Activated CD8-positive, alpha-beta T cell treated with anti-CD3 and anti-CD28 coated beads for 36 hours (primary cell): ENCODE measurements around the gene CHST15. TPM values are rescaled to one million over a fixed set of nuclear protein-coding genes. Genes with fewer than 3 reads are reported as not detected.

Experiments
- ATAC-seq: fragments of 200-7000 bp; cut with Tn5 transposase; one replicate; pipeline ENCODE4 v1.10.0; 2021; ENCODE audit warnings: mild to moderate bottlenecking, moderate library complexity
- CTCF ChIA-PET: fragments of 350-600 bp; sonication (Branson Sonifier 250); formaldehyde crosslinking; loops from one replicate; lab custom pipeline; 2021; ENCODE audit warnings: antibody characterized with exemption; lab: Charles Lee
- POLR2A ChIA-PET: fragments of 350-600 bp; sonication (Branson Sonifier 250); formaldehyde crosslinking; loops from one replicate; lab custom pipeline; 2021; ENCODE audit warnings: antibody characterized with exemption; lab: Charles Lee
- DNase-seq: peaks from one replicate; pipeline ENCODE4 v3.0.0-alpha.2; 2020
- H3K27ac Mint-ChIP-seq: one replicate; pipeline ENCODE4 v1.8.0; 2021; ENCODE audit warnings: mild to moderate bottlenecking, mixed read lengths
- H3K27me3 Mint-ChIP-seq: one replicate; pipeline ENCODE4 v1.8.0; 2021; ENCODE audit warnings: mixed read lengths
- H3K36me3 Mint-ChIP-seq: one replicate; pipeline ENCODE4 v1.8.0; 2021; ENCODE audit warnings: low read depth, mixed read lengths
- H3K4me1 Mint-ChIP-seq: one replicate; pipeline ENCODE4 v1.8.0; 2021; ENCODE audit warnings: low read depth, mixed read lengths
- H3K4me3 Mint-ChIP-seq: one replicate; pipeline ENCODE4 v1.8.0; 2021; ENCODE audit warnings: mild to moderate bottlenecking, moderate library complexity, mixed read lengths
- H3K9me3 Mint-ChIP-seq: one replicate; pipeline ENCODE4 v1.8.0; 2021; ENCODE audit warnings: mixed read lengths
- intact Hi-C: fragments of 100-400 bp; cut with micrococcal nuclease; formaldehyde crosslinking; loops from one replicate; pipeline ENCODE4 v1.10.0; 2022
- total RNA-seq, 2 experiments: library from RNA; stranded (reverse); gene quantifications; one replicate each; pipeline ENCODE4 v1.2.3, GENCODE V29; 2021
- TF ChIP-seq, protein P1 (sequence below): fragments of 200-600 bp; IDR thresholded peaks from one replicate; pipeline ENCODE4 v1.8.0; 2022; ENCODE audit warnings: antibody characterized with exemption, mild to moderate bottlenecking

The CHST15 gene
- total RNA-seq, 2 experiments from 2014 or later = 0.36 to 0.81 TPM

DNA sequence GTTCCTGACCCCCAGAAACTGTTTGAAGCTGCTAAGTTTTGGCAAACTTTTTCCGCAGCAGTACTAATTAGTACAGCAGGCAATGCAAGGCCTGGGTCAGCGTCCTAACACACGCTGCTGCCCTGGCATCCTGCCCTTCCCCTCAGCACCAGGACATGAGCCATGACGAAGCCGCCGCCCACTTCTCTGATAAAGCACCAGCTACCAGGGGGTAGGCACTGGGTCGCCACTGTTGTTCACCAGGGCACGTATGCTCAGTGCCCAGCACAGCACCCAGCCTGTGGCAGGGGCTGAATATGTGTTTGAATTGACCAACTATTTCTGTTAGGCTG lies 59.5 kb downstream of the CHST15 start:
- intact Hi-C loops = no loop called here
- CTCF ChIA-PET = interaction anchor here (1.0 kb wide), 1 partner anchor 39 kb away, joined by 4 read pairs; no protein-coding TSS in a partner anchor

DNA sequence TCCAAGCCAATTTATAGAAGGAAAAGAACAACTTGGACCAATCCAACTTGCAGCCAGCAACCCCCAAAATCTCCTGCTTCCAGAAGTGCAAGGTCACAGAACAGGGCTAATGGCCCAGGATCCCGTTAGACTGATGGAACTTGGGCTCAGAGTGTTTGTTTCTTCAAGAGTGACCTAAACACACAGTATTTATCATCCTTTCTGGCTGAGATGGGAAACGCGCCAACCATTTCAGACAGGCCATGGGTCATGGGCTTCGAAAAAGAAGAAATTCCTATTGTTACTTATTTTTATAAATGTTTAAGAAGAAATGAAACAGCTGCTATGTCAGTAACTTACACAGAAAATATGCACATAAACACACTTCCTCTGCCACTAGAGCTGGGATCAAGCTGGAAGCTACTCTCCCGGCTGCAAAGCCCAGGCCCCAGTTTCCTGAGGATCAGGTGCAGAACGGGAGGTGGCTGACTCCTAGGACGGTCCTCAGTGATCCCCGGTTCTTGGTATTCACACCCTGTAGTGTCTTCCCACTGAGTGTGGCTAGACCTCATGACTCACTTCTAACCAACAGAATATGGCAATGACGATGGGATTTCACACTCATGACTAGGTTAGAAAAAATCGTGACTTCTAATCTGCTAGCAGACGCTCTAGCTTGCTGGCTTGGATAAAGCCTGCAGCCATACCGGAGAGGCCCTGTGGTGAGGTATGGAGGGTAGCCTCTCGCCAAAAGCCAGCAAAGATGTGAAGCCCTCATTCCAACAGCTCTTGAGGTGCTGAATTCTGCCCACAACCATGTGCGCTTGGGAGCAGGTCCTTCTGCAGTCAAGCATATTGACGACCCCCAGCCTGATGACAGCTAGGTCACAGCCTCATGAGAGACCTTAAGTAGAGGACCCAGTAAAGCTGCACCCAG lies 60.2 kb downstream of the CHST15 start:
- Mint-ChIP-seq H3K4me1 (peaks cover 11% of the 10 kb centered on the region), H3K27ac (no peak overlapping the region), H3K27me3 (peaks cover 2% of the 10 kb centered on the region), H3K36me3 (no peaks in the 10 kb centered on the region), H3K9me3 (no peaks in the 10 kb centered on the region), H3K4me3 (no peak overlapping the region)
- DNase-seq = no peak
- TF ChIP-seq, protein P1, sequence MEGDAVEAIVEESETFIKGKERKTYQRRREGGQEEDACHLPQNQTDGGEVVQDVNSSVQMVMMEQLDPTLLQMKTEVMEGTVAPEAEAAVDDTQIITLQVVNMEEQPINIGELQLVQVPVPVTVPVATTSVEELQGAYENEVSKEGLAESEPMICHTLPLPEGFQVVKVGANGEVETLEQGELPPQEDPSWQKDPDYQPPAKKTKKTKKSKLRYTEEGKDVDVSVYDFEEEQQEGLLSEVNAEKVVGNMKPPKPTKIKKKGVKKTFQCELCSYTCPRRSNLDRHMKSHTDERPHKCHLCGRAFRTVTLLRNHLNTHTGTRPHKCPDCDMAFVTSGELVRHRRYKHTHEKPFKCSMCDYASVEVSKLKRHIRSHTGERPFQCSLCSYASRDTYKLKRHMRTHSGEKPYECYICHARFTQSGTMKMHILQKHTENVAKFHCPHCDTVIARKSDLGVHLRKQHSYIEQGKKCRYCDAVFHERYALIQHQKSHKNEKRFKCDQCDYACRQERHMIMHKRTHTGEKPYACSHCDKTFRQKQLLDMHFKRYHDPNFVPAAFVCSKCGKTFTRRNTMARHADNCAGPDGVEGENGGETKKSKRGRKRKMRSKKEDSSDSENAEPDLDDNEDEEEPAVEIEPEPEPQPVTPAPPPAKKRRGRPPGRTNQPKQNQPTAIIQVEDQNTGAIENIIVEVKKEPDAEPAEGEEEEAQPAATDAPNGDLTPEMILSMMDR = no peak
- intact Hi-C loops = no loop called here
- ATAC-seq = no peak
- CTCF ChIA-PET = interaction anchor here (1.0 kb wide), 1 partner anchor 38 kb away, joined by 4 read pairs; no protein-coding TSS in a partner anchor
- POLR2A ChIA-PET = no interaction called here

More for the DNA sequence above, 59.5 kb downstream of the CHST15 start:
- Mint-ChIP-seq H3K36me3 (no peaks in the 10 kb centered on the region), H3K27me3 (peaks cover 2% of the 10 kb centered on the region), H3K27ac (no peak overlapping the region), H3K4me3 (no peak overlapping the region), H3K9me3 (no peaks in the 10 kb centered on the region), H3K4me1 (peaks cover 11% of the 10 kb centered on the region)
- ATAC-seq (no peak), DNase-seq (no peak)
- POLR2A ChIA-PET = no interaction called here
- TF ChIP-seq, protein P1 = no peak

DNA sequence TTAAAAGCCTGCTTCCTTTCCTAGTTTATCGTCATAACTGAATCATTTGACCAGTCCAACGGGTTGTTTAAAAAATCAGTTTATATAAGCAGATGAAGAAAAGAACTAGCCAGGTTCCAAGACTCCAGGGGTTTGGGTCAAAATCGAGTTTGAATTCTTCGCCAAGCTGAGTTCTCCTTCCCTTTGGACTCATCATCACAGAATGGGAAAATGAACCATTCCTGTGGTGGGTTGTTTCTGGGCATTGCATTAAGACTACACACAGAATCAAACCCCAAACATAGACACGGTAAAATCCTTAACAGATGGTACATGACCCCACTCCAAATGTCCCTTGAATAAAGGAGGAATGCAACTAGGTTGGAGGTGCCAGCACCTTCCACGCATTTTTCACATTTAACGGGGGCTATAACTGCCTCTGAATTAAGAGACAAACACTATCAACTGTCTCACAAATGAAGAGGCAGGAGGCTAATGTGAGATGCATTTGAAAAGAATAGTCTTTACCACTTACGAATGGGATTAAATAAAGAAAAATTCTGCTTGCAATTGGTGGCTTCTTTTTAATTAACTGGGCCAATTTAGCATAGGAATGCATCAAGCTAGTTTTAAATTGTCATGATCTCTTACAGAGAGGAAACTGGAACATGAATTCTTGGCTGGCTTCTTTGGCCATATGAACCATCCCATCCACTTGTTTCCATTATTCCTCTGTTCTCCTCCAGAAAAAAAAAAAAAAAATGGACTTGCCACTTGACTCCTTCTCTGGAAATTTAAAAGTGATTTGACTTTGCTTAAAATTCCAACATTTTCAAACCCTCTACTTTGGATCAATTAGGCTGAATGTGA lies 61.1 kb downstream of the CHST15 start:
- peaks cover 2% of the 10 kb centered on the region for H3K27me3 Mint-ChIP-seq
- H3K36me3 Mint-ChIP-seq = no peaks in the 10 kb centered on the region
- intact Hi-C loops = no loop called here
- H3K9me3 Mint-ChIP-seq = no peaks in the 10 kb centered on the region
- peaks cover 11% of the 10 kb centered on the region for H3K4me1 Mint-ChIP-seq
- ChIA-PET CTCF (no interaction called here), POLR2A (no interaction called here)
- no peak for ATAC-seq
- no peak overlapping the region for H3K4me3 Mint-ChIP-seq
- H3K27ac Mint-ChIP-seq = no peak overlapping the region
- TF ChIP-seq, protein P1 = no peak
- DNase-seq = no peak

DNA sequence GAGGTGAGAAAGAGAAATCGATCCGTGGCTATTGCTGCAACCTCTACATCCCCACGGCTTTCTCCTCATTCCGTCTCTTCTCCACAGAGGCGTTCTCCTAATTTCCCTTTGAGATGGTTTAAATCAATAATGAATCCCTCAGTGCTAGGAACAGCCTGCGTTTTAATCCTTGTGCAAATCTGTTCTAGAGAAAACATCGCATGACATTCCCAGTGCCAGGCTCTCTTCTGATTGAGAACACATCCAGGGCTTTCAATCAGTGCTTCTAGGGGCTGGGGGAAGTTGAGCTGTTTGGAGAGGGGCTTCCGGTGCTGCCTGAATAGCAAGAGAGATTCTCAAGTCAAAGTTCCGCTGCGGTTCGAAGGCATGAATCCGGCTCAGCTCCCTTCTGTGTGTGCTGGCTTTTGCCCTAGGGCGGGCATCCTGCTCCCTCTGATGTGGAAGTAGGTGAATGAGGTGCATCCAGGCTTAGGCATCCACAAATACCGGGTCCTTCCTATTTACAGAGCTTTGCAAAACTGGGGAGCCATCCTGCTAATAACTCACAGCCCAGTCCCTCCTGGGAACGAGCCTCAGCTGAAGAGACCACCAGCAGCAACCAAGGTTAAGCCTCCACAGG lies 62.8 kb downstream of the CHST15 start:
- H3K27me3 Mint-ChIP-seq = peaks cover 2% of the 10 kb centered on the region
- POLR2A ChIA-PET = no interaction called here
- CTCF ChIA-PET = interaction anchor here (0.8 to 0.9 kb wide), 2 partner anchors 36 to 358 kb away, joined by 3 read pairs; no protein-coding TSS in a partner anchor
- no peaks in the 10 kb centered on the region for H3K36me3 Mint-ChIP-seq
- ATAC-seq (no peak), DNase-seq (no peak)
- TF ChIP-seq, protein P1 = no peak
- peaks cover 2% of the 10 kb centered on the region for H3K4me1 Mint-ChIP-seq
- intact Hi-C loops = no loop called here
- no peak overlapping the region for H3K4me3 Mint-ChIP-seq
- H3K9me3 Mint-ChIP-seq = no peaks in the 10 kb centered on the region
- no peak overlapping the region for H3K27ac Mint-ChIP-seq
